Activated CD4-positive, alpha-beta memory T cell treated with anti-CD3 and anti-CD28 coated beads for 36 hours (primary cell): ENCODE results near the gene CFAP58. TPM values are rescaled to one million over a fixed set of nuclear protein-coding genes. Genes with fewer than 3 reads are reported as not detected.

Source experiments
- CTCF ChIA-PET: fragments of 350-600 bp; sonication (Branson Sonifier 250); formaldehyde crosslinking; loops from one replicate; lab custom pipeline; 2021; ENCODE audit warnings: antibody characterized with exemption, inconsistent platforms; lab: Charles Lee
- POLR2A ChIA-PET: fragments of 350-600 bp; sonication (Branson Sonifier 250); formaldehyde crosslinking; loops from one replicate; lab custom pipeline; 2021; ENCODE audit warnings: antibody characterized with exemption; lab: Charles Lee
- DNase-seq: peaks from one replicate; pipeline ENCODE4 v3.0.0-alpha.2; 2020
- H3K27ac Mint-ChIP-seq: one replicate; pipeline ENCODE4 v1.8.0; 2021; ENCODE audit warnings: mixed read lengths
- H3K27me3 Mint-ChIP-seq: one replicate; pipeline ENCODE4 v1.8.0; 2021; ENCODE audit warnings: mixed read lengths
- H3K36me3 Mint-ChIP-seq: one replicate; pipeline ENCODE4 v1.8.0; 2021; ENCODE audit warnings: mixed read lengths
- H3K4me1 Mint-ChIP-seq: one replicate; pipeline ENCODE4 v1.8.0; 2021; ENCODE audit warnings: low read depth, mixed read lengths
- H3K4me3 Mint-ChIP-seq: one replicate; pipeline ENCODE4 v1.8.0; 2021; ENCODE audit warnings: mild to moderate bottlenecking, mixed read lengths
- H3K9me3 Mint-ChIP-seq: one replicate; pipeline ENCODE4 v1.8.0; 2021; ENCODE audit warnings: mixed read lengths
- intact Hi-C: fragments of 100-400 bp; cut with micrococcal nuclease; formaldehyde crosslinking; loops from one replicate; pipeline ENCODE4 v1.15.1; 2023
- total RNA-seq, 2 experiments: library from RNA; stranded (reverse); gene quantifications; one replicate each; pipeline ENCODE4 v1.2.3, GENCODE V29; 2021

CFAP58 gene
- total RNA-seq, 2 experiments from 2014 or later: 0.31 to 0.88 TPM

GRCh38 chr10:104349623-104350126 is 4.0 kb upstream of the CFAP58 start:
- Mint-ChIP-seq H3K27me3 (no peaks in the 10 kb centered on the region), H3K36me3 (no peaks in the 10 kb centered on the region), H3K27ac (no peak overlapping the region), H3K4me3 (no peak overlapping the region), H3K4me1 (peaks cover 10% of the 10 kb centered on the region), H3K9me3 (no peaks in the 10 kb centered on the region)
- intact Hi-C loops: loop anchor here (1.0 to 5.0 kb wide), 3 partner anchors 44 to 432 kb away; partner anchors contain the start of gene STN1
- CTCF ChIA-PET: interaction anchor here (0.6 to 11.0 kb wide), 12 partner anchors 8 to 94 kb away, joined by 3 to 240 read pairs (median 13); partner anchors contain the start of gene ITPRIP
- POLR2A ChIA-PET: interaction anchor here (0.6 to 2.5 kb wide), 4 partner anchors 11 to 43 kb away, joined by 4 to 16 read pairs (median 8); partner anchors contain the start of gene ITPRIP
- DNase-seq: no peak

DNA sequence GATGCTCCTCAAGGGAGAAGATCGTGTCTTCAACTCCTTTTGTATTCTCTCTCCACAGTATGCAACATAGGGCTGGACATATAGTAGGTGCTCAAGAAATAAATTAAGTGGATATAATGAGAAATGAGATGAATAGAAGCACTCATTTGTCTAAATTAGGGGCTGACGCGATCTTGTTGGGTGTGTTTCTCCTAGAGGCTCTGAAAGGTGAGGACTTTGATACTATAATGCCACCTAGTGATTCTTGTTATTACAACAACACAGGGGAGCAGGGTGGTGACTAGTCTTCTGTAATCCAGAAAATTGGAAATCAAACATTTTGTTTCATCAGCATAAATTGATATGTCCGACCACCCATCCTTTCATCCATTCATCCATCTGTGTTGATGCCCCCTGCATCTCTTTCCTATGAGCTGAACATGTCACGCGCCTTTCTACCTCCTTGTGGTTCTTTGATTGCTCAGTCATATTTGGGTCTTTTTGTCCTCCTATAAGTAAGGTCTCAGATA is 3.5 kb upstream of the CFAP58 start:
- no peak overlapping the region for H3K4me3 Mint-ChIP-seq
- CTCF ChIA-PET: interaction anchor here (0.6 to 11.0 kb wide), 20 partner anchors 9 to 230 kb away, joined by 3 to 240 read pairs (median 8); partner anchors contain the start of genes GSTO2 and ITPRIP
- DNase-seq: no peak
- POLR2A ChIA-PET: interaction anchor here (1.2 to 2.5 kb wide), 4 partner anchors 12 to 55 kb away, joined by 4 to 16 read pairs (median 10); partner anchors contain the start of gene ITPRIP
- peaks cover 10% of the 10 kb centered on the region for H3K4me1 Mint-ChIP-seq
- intact Hi-C loops: loop anchor here (1.0 to 5.0 kb wide), 3 partner anchors 45 to 433 kb away; partner anchors contain the start of gene STN1
- no peaks in the 10 kb centered on the region for H3K9me3 Mint-ChIP-seq
- no peaks in the 10 kb centered on the region for H3K27me3 Mint-ChIP-seq
- no peak overlapping the region for H3K27ac Mint-ChIP-seq
- H3K36me3 Mint-ChIP-seq: no peaks in the 10 kb centered on the region

GRCh38 chr10:104351061-104351702 is 2.5 kb upstream of the CFAP58 start:
- Mint-ChIP-seq H3K27ac (peak overlapping the region; percentile 68), H3K27me3 (no peaks in the 10 kb centered on the region), H3K4me1 (peaks cover 1% of the 10 kb centered on the region), H3K9me3 (no peaks in the 10 kb centered on the region), H3K36me3 (no peaks in the 10 kb centered on the region), H3K4me3 (peak overlapping the region; percentile 53)
- no peak for DNase-seq
- ChIA-PET POLR2A (interaction anchor here (0.9 to 2.5 kb wide), 6 partner anchors 13 to 83 kb away, joined by 4 to 16 read pairs (median 6); partner anchors contain the start of gene ITPRIP), CTCF (interaction anchor here (0.6 to 11.0 kb wide), 23 partner anchors 8 to 231 kb away, joined by 3 to 240 read pairs (median 6); partner anchors contain the start of genes GSTO2 and ITPRIP)
- intact Hi-C loops: loop anchor here (1.0 to 5.0 kb wide), 2 partner anchors 22 to 434 kb away; partner anchors contain the start of gene STN1

DNA sequence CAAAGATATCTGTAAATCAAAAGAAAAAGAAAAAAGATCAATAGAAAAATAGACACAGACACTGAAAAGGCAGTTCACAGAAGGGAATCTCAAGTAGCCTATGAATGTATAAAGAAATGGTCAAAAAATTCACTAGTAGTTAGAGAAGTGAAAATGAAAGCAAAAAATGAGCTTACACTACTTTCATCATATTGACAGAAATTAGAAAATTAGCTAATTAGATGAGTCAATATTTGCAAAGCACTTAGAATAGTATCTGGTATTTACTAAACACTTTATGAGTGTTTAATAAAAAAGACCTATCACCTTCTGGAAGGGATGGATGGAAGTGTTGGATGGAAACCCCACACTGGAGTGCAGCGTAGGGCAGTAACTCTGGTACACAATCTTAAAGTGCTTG is 1.7 kb upstream of the CFAP58 start:
- intact Hi-C loops: loop anchor here (1.0 to 5.0 kb wide), 3 partner anchors 23 to 435 kb away; partner anchors contain the start of gene STN1
- Mint-ChIP-seq H3K36me3 (no peaks in the 10 kb centered on the region), H3K27me3 (no peaks in the 10 kb centered on the region), H3K4me3 (peak overlapping the region; percentile 25), H3K27ac (peak overlapping the region; percentile 43), H3K9me3 (no peaks in the 10 kb centered on the region), H3K4me1 (no peaks in the 10 kb centered on the region)
- ChIA-PET CTCF (interaction anchor here (0.6 to 11.0 kb wide), 15 partner anchors 8 to 196 kb away, joined by 3 to 240 read pairs (median 12); partner anchors contain the start of genes GSTO2 and ITPRIP), POLR2A (interaction anchor here (0.9 to 2.5 kb wide), 4 partner anchors 14 to 84 kb away, joined by 4 to 16 read pairs (median 6); partner anchors contain the start of gene ITPRIP)
- no peak for DNase-seq

GRCh38 chr10:104359811-104360210 is 6.2 kb downstream of the CFAP58 start:
- intact Hi-C loops: no loop called here
- POLR2A ChIA-PET: no interaction called here

GRCh38 chr10:104367904-104368303 is 14.3 kb downstream of the CFAP58 start:
- Mint-ChIP-seq H3K4me3 (no peak overlapping the region), H3K9me3 (no peaks in the 10 kb centered on the region), H3K4me1 (no peaks in the 10 kb centered on the region), H3K36me3 (peaks cover 3% of the 10 kb centered on the region), H3K27ac (no peak overlapping the region), H3K27me3 (peaks cover 27% of the 10 kb centered on the region)
- CTCF ChIA-PET: interaction anchor here (0.6 to 1.4 kb wide), 2 partner anchors 14 to 584 kb away, joined by 3 read pairs; partner anchors contain the start of gene CFAP58
- intact Hi-C loops: no loop called here
- POLR2A ChIA-PET: no interaction called here
- DNase-seq: no peak

More at GRCh38 chr10:104359811-104360210, 6.2 kb downstream of the CFAP58 start:
- no peak overlapping the region for H3K4me3 Mint-ChIP-seq
- H3K4me1 Mint-ChIP-seq: peaks cover 5% of the 10 kb centered on the region
- CTCF ChIA-PET: interaction anchor here (1.1 kb wide), 1 partner anchor 68 kb away, joined by 4 read pairs; no protein-coding TSS in a partner anchor
- H3K27ac Mint-ChIP-seq: no peak overlapping the region
- no peaks in the 10 kb centered on the region for H3K36me3 Mint-ChIP-seq
- no peaks in the 10 kb centered on the region for H3K9me3 Mint-ChIP-seq
- peaks cover 6% of the 10 kb centered on the region for H3K27me3 Mint-ChIP-seq
- no peak for DNase-seq

GRCh38 chr10:104368381-104368780 is 14.7 kb downstream of the CFAP58 start:
- H3K9me3 Mint-ChIP-seq: no peaks in the 10 kb centered on the region
- no peaks in the 10 kb centered on the region for H3K4me1 Mint-ChIP-seq
- no peak for DNase-seq
- H3K27ac Mint-ChIP-seq: no peak overlapping the region
- peaks cover 27% of the 10 kb centered on the region for H3K27me3 Mint-ChIP-seq
- POLR2A ChIA-PET: no interaction called here
- H3K4me3 Mint-ChIP-seq: no peak overlapping the region
- peaks cover 3% of the 10 kb centered on the region for H3K36me3 Mint-ChIP-seq
- intact Hi-C loops: no loop called here
- CTCF ChIA-PET: interaction anchor here (1.4 kb wide), 1 partner anchor 15 kb away, joined by 3 read pairs; the partner anchor contains the start of gene CFAP58

DNA sequence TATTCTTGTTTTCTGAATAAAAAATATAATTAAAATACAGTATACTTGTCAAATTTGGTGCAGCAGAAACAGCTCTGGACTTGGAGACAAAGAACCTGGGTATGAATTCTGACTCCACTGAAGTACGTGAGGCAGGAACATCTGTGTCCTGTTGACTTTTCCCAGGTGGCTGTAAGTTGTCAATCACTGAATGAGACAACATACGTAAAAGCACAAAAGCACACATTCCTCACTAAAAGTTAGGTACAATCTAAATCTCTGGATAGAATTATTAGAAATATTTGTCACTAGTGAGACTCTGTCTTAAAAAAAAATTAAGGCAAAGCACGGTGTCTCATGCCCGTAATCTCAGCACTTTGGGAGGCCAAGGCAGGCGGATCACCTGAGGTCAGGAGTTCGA is 18.1 kb downstream of the CFAP58 start:
- H3K4me1 Mint-ChIP-seq: no peaks in the 10 kb centered on the region
- H3K27me3 Mint-ChIP-seq: peaks cover 34% of the 10 kb centered on the region
- no peaks in the 10 kb centered on the region for H3K9me3 Mint-ChIP-seq
- intact Hi-C loops: no loop called here
- H3K36me3 Mint-ChIP-seq: peaks cover 3% of the 10 kb centered on the region
- ChIA-PET CTCF (no interaction called here), POLR2A (no interaction called here)
- H3K4me3 Mint-ChIP-seq: no peak overlapping the region
- no peak overlapping the region for H3K27ac Mint-ChIP-seq
- no peak for DNase-seq

- Mint-ChIP-seq H3K9me3 (no peaks in the 10 kb centered on the region), H3K36me3 (peaks cover 3% of the 10 kb centered on the region), H3K4me1 (no peaks in the 10 kb centered on the region), H3K4me3 (no peak overlapping the region), H3K27me3 (peaks cover 30% of the 10 kb centered on the region), H3K27ac (no peak overlapping the region)
- CTCF ChIA-PET: no interaction called here
- intact Hi-C loops: no loop called here
- DNase-seq: no peak
- POLR2A ChIA-PET: no interaction called here
Observed at GRCh38 chr10:104374591-104374990, 21.0 kb downstream of the CFAP58 start.

DNA sequence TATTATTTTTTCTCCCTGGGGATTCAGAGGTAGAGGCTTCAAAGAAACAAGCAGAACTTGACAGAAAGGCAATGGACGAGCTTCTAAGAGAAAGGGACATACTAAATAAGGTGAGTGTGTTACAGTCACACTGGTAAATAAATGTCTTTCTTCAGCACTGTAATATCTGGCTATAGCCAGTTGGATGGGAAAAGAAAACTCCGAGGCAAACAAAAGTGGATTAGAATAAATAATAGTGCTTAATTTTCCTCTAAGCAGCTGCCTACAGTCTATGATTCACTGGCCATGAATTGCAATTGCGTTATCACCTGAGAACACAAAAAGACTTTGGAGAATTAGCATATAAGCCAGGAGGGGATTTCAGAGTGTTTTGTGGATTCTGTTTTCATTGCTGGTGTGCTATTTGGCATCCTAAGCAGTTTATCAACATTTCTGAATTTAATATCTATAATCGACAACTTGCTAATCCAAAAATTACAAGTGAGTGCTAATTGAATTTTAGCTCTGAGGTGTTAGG is 23.2 kb downstream of the CFAP58 start:
- Mint-ChIP-seq H3K4me1 (no peaks in the 10 kb centered on the region), H3K36me3 (no peaks in the 10 kb centered on the region), H3K27me3 (peaks cover 21% of the 10 kb centered on the region), H3K27ac (no peak overlapping the region), H3K9me3 (no peaks in the 10 kb centered on the region), H3K4me3 (no peak overlapping the region)
- intact Hi-C loops: no loop called here
- no peak for DNase-seq
- CTCF ChIA-PET: no interaction called here
- POLR2A ChIA-PET: no interaction called here

GRCh38 chr10:104380336-104380735 is 26.7 kb downstream of the CFAP58 start:
- POLR2A ChIA-PET: no interaction called here
- H3K4me1 Mint-ChIP-seq: no peaks in the 10 kb centered on the region
- H3K27me3 Mint-ChIP-seq: peaks cover 16% of the 10 kb centered on the region
- H3K36me3 Mint-ChIP-seq: no peaks in the 10 kb centered on the region
- DNase-seq: no peak
- H3K9me3 Mint-ChIP-seq: no peaks in the 10 kb centered on the region
- intact Hi-C loops: no loop called here
- CTCF ChIA-PET: no interaction called here
- H3K4me3 Mint-ChIP-seq: no peak overlapping the region
- no peak overlapping the region for H3K27ac Mint-ChIP-seq
